ENCODE measurements around the gene ZNF497.

DNA sequence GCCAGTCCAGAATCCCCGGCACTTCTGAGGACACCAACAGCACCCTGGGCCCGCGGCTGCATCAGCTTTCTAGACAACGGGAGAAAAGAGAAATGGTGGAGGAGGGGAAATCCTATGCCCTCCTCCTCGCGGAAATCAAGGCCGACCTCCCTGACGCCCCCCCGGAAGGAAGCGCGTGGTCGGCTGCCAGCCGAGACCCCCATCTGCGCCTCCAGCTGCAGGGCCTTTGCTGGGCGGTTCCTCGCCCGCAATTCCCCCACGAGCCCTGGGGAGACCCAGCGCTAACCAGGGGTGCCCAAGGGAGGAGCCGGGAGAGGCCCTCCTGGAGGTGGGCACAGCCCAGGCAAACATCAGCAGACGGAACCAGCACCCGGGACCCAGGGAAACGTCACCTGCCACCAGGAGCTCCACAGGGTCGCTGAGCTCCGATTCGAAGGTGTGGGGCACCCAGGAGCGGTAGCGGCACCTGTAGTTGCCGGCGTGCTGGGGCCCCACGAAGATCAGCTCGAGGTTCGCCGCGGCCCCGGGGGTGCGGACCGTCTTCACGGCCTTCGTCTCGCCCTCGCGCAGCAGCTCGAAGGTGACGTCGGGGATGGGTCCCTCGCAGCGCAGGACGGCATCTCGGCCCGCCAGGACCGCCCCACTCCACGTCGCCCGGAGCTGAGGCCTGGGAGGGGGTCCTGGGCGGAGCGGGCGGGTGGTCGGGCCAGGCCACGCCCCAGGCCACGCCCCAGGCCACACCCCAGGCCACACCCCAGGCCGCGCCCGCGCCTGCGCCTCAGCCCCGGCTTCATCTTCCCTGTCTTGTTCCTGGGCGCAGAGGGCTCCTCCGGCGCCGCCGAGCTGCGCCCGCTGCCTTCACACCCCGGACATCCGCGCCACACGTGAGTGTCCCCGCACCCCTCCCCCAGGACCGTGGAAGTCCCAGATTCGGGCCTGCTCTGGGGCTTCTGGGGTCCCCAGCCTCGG, 15.3 kb downstream of the ZNF497 start:
- TF ChIP-seq, protein P1, sequence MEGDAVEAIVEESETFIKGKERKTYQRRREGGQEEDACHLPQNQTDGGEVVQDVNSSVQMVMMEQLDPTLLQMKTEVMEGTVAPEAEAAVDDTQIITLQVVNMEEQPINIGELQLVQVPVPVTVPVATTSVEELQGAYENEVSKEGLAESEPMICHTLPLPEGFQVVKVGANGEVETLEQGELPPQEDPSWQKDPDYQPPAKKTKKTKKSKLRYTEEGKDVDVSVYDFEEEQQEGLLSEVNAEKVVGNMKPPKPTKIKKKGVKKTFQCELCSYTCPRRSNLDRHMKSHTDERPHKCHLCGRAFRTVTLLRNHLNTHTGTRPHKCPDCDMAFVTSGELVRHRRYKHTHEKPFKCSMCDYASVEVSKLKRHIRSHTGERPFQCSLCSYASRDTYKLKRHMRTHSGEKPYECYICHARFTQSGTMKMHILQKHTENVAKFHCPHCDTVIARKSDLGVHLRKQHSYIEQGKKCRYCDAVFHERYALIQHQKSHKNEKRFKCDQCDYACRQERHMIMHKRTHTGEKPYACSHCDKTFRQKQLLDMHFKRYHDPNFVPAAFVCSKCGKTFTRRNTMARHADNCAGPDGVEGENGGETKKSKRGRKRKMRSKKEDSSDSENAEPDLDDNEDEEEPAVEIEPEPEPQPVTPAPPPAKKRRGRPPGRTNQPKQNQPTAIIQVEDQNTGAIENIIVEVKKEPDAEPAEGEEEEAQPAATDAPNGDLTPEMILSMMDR (IDR thresholded peaks at IDR 0.05 in 8 of 11, conservative IDR thresholded peaks at IDR 0.05 in 3 of 11), result no peak
- peak in 1 of 3 donors; percentile 12 for TF ChIP-seq POLR2A (IDR thresholded peaks at IDR 0.05)
